ENCODE results near the gene CFAP100. TPM values are rescaled to one million over a fixed set of nuclear protein-coding genes. Genes with fewer than 3 reads are reported as not detected.

Gene CFAP100
- polyA plus RNA-seq, 3 donors: not detected

DNA sequence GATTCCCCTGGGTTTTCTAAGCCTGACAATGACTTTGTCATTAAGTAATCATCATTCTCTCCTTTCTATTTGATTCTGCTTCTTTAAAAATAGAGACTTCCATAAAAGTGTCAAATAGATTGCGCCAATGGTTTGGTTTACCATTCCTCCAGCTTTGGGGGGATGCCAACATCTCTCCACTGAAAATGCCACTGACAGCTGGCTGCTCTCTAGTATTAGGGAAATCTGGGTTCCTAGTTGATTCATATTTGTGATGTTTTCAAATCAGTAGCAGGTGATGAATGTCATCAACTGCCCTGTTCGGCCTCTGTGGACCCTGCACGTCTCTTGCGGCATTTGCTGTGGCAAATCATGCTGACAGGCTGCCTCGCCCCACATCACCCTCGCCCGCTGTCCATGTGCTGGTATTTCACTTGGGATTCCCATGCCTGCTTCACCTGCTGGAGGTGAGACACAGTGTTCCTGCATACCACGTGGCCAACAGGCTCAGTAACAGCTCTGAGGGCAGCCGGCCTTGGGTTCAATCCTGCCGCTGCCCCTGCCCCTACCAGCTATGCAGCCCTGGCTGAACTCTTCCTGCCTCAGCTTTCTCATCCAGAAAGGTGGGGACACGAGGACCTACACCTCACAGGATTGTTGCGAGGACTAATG is 52.9 kb downstream of the CFAP100 start:
- WGBS (ENCODE audit: insufficient coverage): 97% methylated on average over 9 of the region's 12 CpGs
- H3K36me3 ChIP-seq (replicated peaks in 1 of 2; ENCODE audit: control insufficient read depth in 1 of 2, insufficient read depth in 2 of 2, low read length in 2 of 2): peaks cover 61 to 86% of the 10 kb centered on the region in 2 donors
- peaks cover 70 to 78% of the 10 kb centered on the region in 2 donors for H3K36me3 Mint-ChIP-seq

DNA sequence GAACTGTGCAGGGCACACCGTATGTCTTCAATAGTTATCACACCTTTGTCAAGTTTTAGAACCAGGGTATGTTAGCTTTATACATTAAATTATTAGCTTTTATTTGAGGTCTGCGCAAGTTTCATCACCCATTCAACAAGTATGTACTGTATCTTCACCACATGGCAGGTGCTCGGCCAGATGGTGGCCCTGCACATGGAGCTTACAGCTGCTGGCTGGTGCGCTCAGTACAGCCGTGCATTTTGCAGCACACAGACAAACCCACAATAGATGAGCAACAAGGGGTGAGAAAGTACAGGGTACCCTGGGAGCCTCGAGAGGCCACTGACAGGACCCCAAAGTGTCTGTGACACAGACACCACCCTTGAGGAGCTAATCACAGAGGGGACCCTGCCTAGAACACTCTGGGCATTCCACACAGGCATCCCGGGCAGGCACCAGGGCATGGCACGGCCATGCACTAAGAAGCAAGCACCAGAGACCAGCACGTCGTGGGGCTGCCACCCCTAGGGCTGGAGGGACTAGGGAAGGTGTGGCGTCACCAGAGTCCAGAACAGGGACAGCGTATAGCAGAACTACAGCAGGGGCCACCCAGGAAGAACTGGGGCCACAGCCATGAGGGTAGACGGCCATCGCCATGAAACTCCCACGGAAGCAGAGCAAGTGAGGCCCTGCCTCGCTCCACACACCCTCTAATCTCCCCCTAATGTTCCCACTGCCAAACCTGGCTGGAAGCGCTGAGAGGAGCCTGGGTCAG is 53.6 kb downstream of the CFAP100 start:
- intact Hi-C loops (cut with micrococcal nuclease): no loop called here
- no peaks in the 10 kb centered on the region for H3K4me1 Mint-ChIP-seq
- Histone ChIP-seq H2AFZ (ENCODE audit: insufficient read depth, low read depth, low read length, poor library complexity, severe bottlenecking) (no peak overlapping the region), H3K27ac (ENCODE audit: low read depth in 1 of 2, low read length in 2 of 2) (no peak overlapping the region), H3K36me3 (replicated peaks in 1 of 2; ENCODE audit: control insufficient read depth in 1 of 2, insufficient read depth in 2 of 2, low read length in 2 of 2) (peaks cover 68 to 86% of the 10 kb centered on the region in 2 donors), H3K4me1 (ENCODE audit: control insufficient read depth in 1 of 2, insufficient read depth in 2 of 2, low read length in 2 of 2) (no peaks in the 10 kb centered on the region), H3K4me3 (replicated peaks in 1 of 3; ENCODE audit: low read depth in 2 of 3, low read length in 3 of 3) (no peak overlapping the region), H3K9ac (ENCODE audit: insufficient read depth, low read length, poor library complexity, severe bottlenecking) (no peak overlapping the region), H4K20me1 (ENCODE audit: insufficient read depth, low read length) (peaks cover 89% of the 10 kb centered on the region), H3K79me2 (ENCODE audit: insufficient read depth, low read length) (peaks cover 20% of the 10 kb centered on the region), H3K9me3 (replicated peaks in 1 of 2; ENCODE audit: control insufficient read depth in 1 of 2, insufficient read depth in 1 of 2, low read length in 2 of 2) (no peaks in the 10 kb centered on the region), H3K4me2 (replicated peaks; ENCODE audit: extremely low read depth, low read length, poor library complexity, severe bottlenecking) (no peak overlapping the region), H3K27me3 (ENCODE audit: control insufficient read depth in 2 of 2, insufficient read depth in 2 of 2, low read length in 2 of 2) (no peaks in the 10 kb centered on the region)
- H3K36me3 Mint-ChIP-seq: peaks cover 68 to 77% of the 10 kb centered on the region in 2 donors
- no peak overlapping the region for H3K4me3 Mint-ChIP-seq
- H3K27me3 Mint-ChIP-seq (ENCODE audit: low read depth in 3 of 3): peaks cover 0 to 3% (median 0%) of the 10 kb centered on the region in 3 donors
- DNase-seq: no peak
- 100% methylated on average over 13 of the region's 17 CpGs for WGBS (ENCODE audit: insufficient coverage)
- TF ChIP-seq, protein P1, sequence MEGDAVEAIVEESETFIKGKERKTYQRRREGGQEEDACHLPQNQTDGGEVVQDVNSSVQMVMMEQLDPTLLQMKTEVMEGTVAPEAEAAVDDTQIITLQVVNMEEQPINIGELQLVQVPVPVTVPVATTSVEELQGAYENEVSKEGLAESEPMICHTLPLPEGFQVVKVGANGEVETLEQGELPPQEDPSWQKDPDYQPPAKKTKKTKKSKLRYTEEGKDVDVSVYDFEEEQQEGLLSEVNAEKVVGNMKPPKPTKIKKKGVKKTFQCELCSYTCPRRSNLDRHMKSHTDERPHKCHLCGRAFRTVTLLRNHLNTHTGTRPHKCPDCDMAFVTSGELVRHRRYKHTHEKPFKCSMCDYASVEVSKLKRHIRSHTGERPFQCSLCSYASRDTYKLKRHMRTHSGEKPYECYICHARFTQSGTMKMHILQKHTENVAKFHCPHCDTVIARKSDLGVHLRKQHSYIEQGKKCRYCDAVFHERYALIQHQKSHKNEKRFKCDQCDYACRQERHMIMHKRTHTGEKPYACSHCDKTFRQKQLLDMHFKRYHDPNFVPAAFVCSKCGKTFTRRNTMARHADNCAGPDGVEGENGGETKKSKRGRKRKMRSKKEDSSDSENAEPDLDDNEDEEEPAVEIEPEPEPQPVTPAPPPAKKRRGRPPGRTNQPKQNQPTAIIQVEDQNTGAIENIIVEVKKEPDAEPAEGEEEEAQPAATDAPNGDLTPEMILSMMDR (IDR thresholded peaks at IDR 0.05): no peak
- H3K27ac Mint-ChIP-seq: peak overlapping the region in 1 of 7 donors; percentile 35
- peaks cover 0 to 2% (median 0%) of the 10 kb centered on the region in 7 donors for H3K9me3 Mint-ChIP-seq

More for the DNA sequence above, 52.9 kb downstream of the CFAP100 start:
- no peak overlapping the region for H3K9ac ChIP-seq (ENCODE audit: insufficient read depth, low read length, poor library complexity, severe bottlenecking)
- H3K27ac Mint-ChIP-seq: peak overlapping the region in 4 of 7 donors; percentile 5 to 33 (median 8)
- H3K4me2 ChIP-seq (replicated peaks; ENCODE audit: extremely low read depth, low read length, poor library complexity, severe bottlenecking): no peak overlapping the region
- peaks cover 0 to 5% (median 0%) of the 10 kb centered on the region in 7 donors for H3K9me3 Mint-ChIP-seq
- peaks cover 5% of the 10 kb centered on the region for H3K4me1 Mint-ChIP-seq
- no peak for DNase-seq
- H4K20me1 ChIP-seq (ENCODE audit: insufficient read depth, low read length): peaks cover 87% of the 10 kb centered on the region
- intact Hi-C loops (cut with micrococcal nuclease): no loop called here
- H3K9me3 ChIP-seq (replicated peaks in 1 of 2; ENCODE audit: control insufficient read depth in 1 of 2, insufficient read depth in 1 of 2, low read length in 2 of 2): no peaks in the 10 kb centered on the region
- TF ChIP-seq, protein P1 (IDR thresholded peaks at IDR 0.05): no peak
- peaks cover 14% of the 10 kb centered on the region for H3K79me2 ChIP-seq (ENCODE audit: insufficient read depth, low read length)
- no peak overlapping the region for H3K4me3 ChIP-seq (replicated peaks in 1 of 3; ENCODE audit: low read depth in 2 of 3, low read length in 3 of 3)
- peaks cover 0 to 2% (median 0%) of the 10 kb centered on the region in 3 donors for H3K27me3 Mint-ChIP-seq (ENCODE audit: low read depth in 3 of 3)
- no peaks in the 10 kb centered on the region for H3K4me1 ChIP-seq (ENCODE audit: control insufficient read depth in 1 of 2, insufficient read depth in 2 of 2, low read length in 2 of 2)
- H3K27me3 ChIP-seq (ENCODE audit: control insufficient read depth in 2 of 2, insufficient read depth in 2 of 2, low read length in 2 of 2): no peaks in the 10 kb centered on the region
- H2AFZ ChIP-seq (ENCODE audit: insufficient read depth, low read depth, low read length, poor library complexity, severe bottlenecking): no peak overlapping the region
- H3K4me3 Mint-ChIP-seq: no peak overlapping the region
- H3K27ac ChIP-seq (ENCODE audit: low read depth in 1 of 2, low read length in 2 of 2): no peak overlapping the region

Measured in CD14-positive monocyte (primary cell).